GM12878 (cell line): ENCODE results near the gene SPINK4. TPM values are rescaled to one million over a fixed set of nuclear protein-coding genes. Genes with fewer than 3 reads are reported as not detected.

ENCODE experiments used
- ATAC-seq: fragments of 200-7000 bp; cut with Tn5 transposase; 3 replicates; pipeline ENCODE4 v1.9.1; 2020; ENCODE audit warnings: mild to moderate bottlenecking, moderate library complexity
- BruUV-seq: library from RNA; stranded (reverse); fragments of 400-500 nt; replicated peaks from 2 replicates; lab custom pipeline; 2021; lab: Mats Ljungman, UMichigan
- CTCF ChIA-PET: fragments of 300-600 bp; sonication (Branson Sonifier 250); formaldehyde crosslinking; extraction: SDS; loops from one replicate; lab custom pipeline; 2021; ENCODE audit warnings: inconsistent platforms; lab: Yijun Ruan, JAX
- POLR2A ChIA-PET: fragments of 350-600 bp; formaldehyde crosslinking; extraction: SDS; loops from one replicate; lab custom pipeline; 2021; ENCODE audit warnings: inconsistent platforms; lab: Charles Lee
- RAD21 ChIA-PET: fragments of 300-600 bp; sonication (Branson Sonifier 250); formaldehyde crosslinking; loops from one replicate; lab custom pipeline; 2023; ENCODE audit warnings: antibody characterized with exemption; ENCODE audit not compliant: unreplicated experiment; lab: Charles Lee
- SMC1A ChIA-PET: fragments of 300-600 bp; sonication (Branson Sonifier 250); formaldehyde crosslinking; loops from one replicate; lab custom pipeline; 2023; ENCODE audit not compliant: unreplicated experiment, uncharacterized antibody; lab: Charles Lee
- DNase-seq: peaks from one replicate; pipeline ENCODE4 v3.0.0-alpha.2; 2011; ENCODE audit warnings: low read depth, low spot score
- FAIRE-seq: peaks from 3 replicates; lab custom pipeline; 2011; peaks lifted over from hg19 to GRCh38; lab: Jason Lieb, UNC
- H2AFZ ChIP-seq: 2 replicates; pipeline ENCODE4 v1.6.0; 2011; ENCODE audit warnings: low read depth, low read length, control low read depth; ENCODE audit not compliant: control insufficient read depth
- H3K27ac ChIP-seq: 2 replicates; pipeline ENCODE4 v1.5.1; 2011; ENCODE audit warnings: control low read depth; ENCODE audit not compliant: control insufficient read depth, insufficient read depth
- H3K27me3 ChIP-seq, 2 experiments: replicated peaks in 1 of 2; 2 replicates each; pipeline versions ENCODE4 v1.6.0 to v1.6.1; 2011; ENCODE audit warnings: low read length in 1 of 2; ENCODE audit not compliant: control insufficient read depth in 2 of 2, insufficient read depth in 2 of 2
- H3K36me3 ChIP-seq, 2 experiments: 2 replicates each; pipeline ENCODE4 v1.5.1; 2011; ENCODE audit warnings: low read length in 1 of 2; ENCODE audit not compliant: control insufficient read depth in 2 of 2, insufficient read depth in 2 of 2
- H3K4me1 ChIP-seq: 2 replicates; pipeline ENCODE4 v1.6.1; 2011; ENCODE audit warnings: mild to moderate bottlenecking, low read length, moderate library complexity, mixed read lengths; ENCODE audit not compliant: control insufficient read depth, insufficient read depth
- H3K4me2 ChIP-seq: 2 replicates; pipeline ENCODE4 v1.6.0; 2011; ENCODE audit warnings: control low read depth; ENCODE audit not compliant: control insufficient read depth, insufficient read depth
- H3K4me3 ChIP-seq: fragments of 200-600 bp; sonication (generic); 2 replicates; pipeline ENCODE4 v1.5.1; 2016
- H3K79me2 ChIP-seq: 2 replicates; pipeline ENCODE4 v1.6.0; 2011; ENCODE audit warnings: low read length; ENCODE audit not compliant: control insufficient read depth, insufficient read depth
- H3K9ac ChIP-seq: 2 replicates; pipeline ENCODE4 v1.8.0; 2011; ENCODE audit warnings: low read length, control low read depth, mixed read lengths; ENCODE audit not compliant: control insufficient read depth, insufficient read depth
- H3K9me3 ChIP-seq: replicated peaks from 3 replicates; pipeline ENCODE4 v1.5.1; 2011; ENCODE audit warnings: mild to moderate bottlenecking, low read length; ENCODE audit not compliant: control insufficient read depth, insufficient read depth
- H4K20me1 ChIP-seq: 2 replicates; pipeline ENCODE4 v1.6.0; 2011; ENCODE audit not compliant: control insufficient read depth, insufficient read depth
- BHLHE40 ChIP-seq, 2 experiments: fragments of 450-650 bp in 1 of 2; IDR thresholded peaks; 2 replicates each; pipeline ENCODE4 v1.6.1; 2011 to 2017; ENCODE audit warnings: low read depth in 2 of 2, borderline replicate concordance in 1 of 2, improper control_type of control experiment in 1 of 2, low read length in 1 of 2, mild to moderate bottlenecking in 1 of 2
- EED ChIP-seq: sonication (generic); IDR thresholded peaks from 2 replicates; pipeline ENCODE4 v1.6.1; 2016; ENCODE audit warnings: antibody characterized with exemption, low read depth
- FOXK2 ChIP-seq: fragments of 450-650 bp; IDR thresholded peaks from 2 replicates; pipeline ENCODE4 v1.6.1; 2017; ENCODE audit warnings: mild to moderate bottlenecking, moderate library complexity
- FOXM1 ChIP-seq: IDR thresholded peaks from 2 replicates; pipeline ENCODE4 v1.6.1; 2012; ENCODE audit warnings: low read depth, mild to moderate bottlenecking, inconsistent platforms, low read length, moderate library complexity
- HDAC6 ChIP-seq: fragments of 200-600 bp; sonication (generic); IDR thresholded peaks from one replicate; pipeline ENCODE4 v1.8.0; 2017; ENCODE audit warnings: antibody characterized with exemption; ENCODE audit not compliant: unreplicated experiment
- NFIC ChIP-seq: IDR thresholded peaks from 2 replicates; pipeline ENCODE4 v1.6.1; 2012; ENCODE audit warnings: low read depth, mild to moderate bottlenecking, inconsistent platforms, low read length, moderate library complexity
- PAX8 ChIP-seq: fragments of 450-650 bp; IDR thresholded peaks from 2 replicates; pipeline ENCODE4 v1.6.1; 2017; ENCODE audit warnings: mild to moderate bottlenecking, moderate library complexity
- POLR2A ChIP-seq: IDR thresholded peaks from 2 replicates; pipeline ENCODE4 v1.6.1; 2011; ENCODE audit warnings: low read depth, mild to moderate bottlenecking, low read length
- RAD51 ChIP-seq: fragments of 450-650 bp; IDR thresholded peaks from 2 replicates; pipeline ENCODE4 v1.6.1; 2016; ENCODE audit warnings: moderate library complexity, mild to moderate bottlenecking, inconsistent platforms
- ZNF622 ChIP-seq: fragments of 450-650 bp; IDR thresholded peaks from 2 replicates; pipeline ENCODE4 v1.6.1; 2017; ENCODE audit warnings: mild to moderate bottlenecking, inconsistent platforms
- ZSCAN29 ChIP-seq: fragments of 450-650 bp; IDR thresholded peaks from 2 replicates; pipeline ENCODE4 v1.6.1; 2017; ENCODE audit warnings: mild to moderate bottlenecking, moderate library complexity
- WGBS: methylation state at CpG from one replicate; pipeline ENCODE4 v1.1.6; 2016; ENCODE audit warnings: low lambda C conversion rate; ENCODE audit not compliant: insufficient replicate concordance, insufficient coverage; ENCODE audit errors: missing lambda C conversion rate; 5-methylcytosine and 5-hydroxymethylcytosine counted together
- in situ Hi-C: fragments of 300-500 bp; cut with MboI; formaldehyde crosslinking; loops from 9 replicates; pipeline ENCODE4 v1.14.3; 2018; ENCODE audit warnings: mixed read lengths
- intact Hi-C: fragments of 100-400 bp; cut with micrococcal nuclease; formaldehyde crosslinking; loops from one replicate; pipeline ENCODE4 v1.14.2; 2022; ENCODE audit not compliant: unreplicated experiment
- polyA plus RNA-seq, 11 experiments: library from polyadenylated mRNA; depleted of rRNA in 4 of 11; unstranded in 6 of 11; stranded (reverse) in 5 of 11; fragments of >200 nt; fragmentation: Nextera tagmentation in 4 of 11; fragmentation: Illumina TruSeq in 1 of 11; extraction: Ambion mirVana in 4 of 11; extraction: Trizol in 1 of 11; gene quantifications; 1 replicate in 1 of 11; 2 replicates in 10 of 11; pipeline versions ENCODE4 v1.2.1 to v1.2.3, GENCODE V29; 2011 to 2016; ENCODE audit warnings: inconsistent platforms in 2 of 11, missing spikeins in 2 of 11, low read depth in 1 of 11
- total RNA-seq, 4 experiments: library from RNA; depleted of rRNA in 3 of 4; stranded (reverse); fragments of >200 nt in 3 of 4; fragmentation: Illumina TruSeq in 1 of 4; extraction: Trizol in 1 of 4; gene quantifications; 2 replicates each; pipeline versions ENCODE4 v1.2.1 to v1.2.3, GENCODE V29; 2013 to 2021
- TF ChIP-seq, protein P1 (sequence below): IDR thresholded peaks from 2 replicates; pipeline ENCODE4 v1.6.1; 2011; ENCODE audit warnings: borderline replicate concordance, low read depth, mild to moderate bottlenecking, moderate library complexity, mixed read lengths, low read length; ENCODE audit not compliant: insufficient read depth; ENCODE audit errors: extremely low read length
- TF ChIP-seq, protein P2 (sequence below): fragments of 450-650 bp; IDR thresholded peaks from 2 replicates; pipeline ENCODE4 v1.6.1; 2014; ENCODE audit warnings: mild to moderate bottlenecking
- TF ChIP-seq, protein P3 (sequence below): fragments of 450-650 bp; formaldehyde crosslinking; IDR thresholded peaks from 2 replicates; pipeline ENCODE4 v1.5.0; 2022; ENCODE audit warnings: mild to moderate bottlenecking, missing genetic modification characterization
- TF ChIP-seq, protein P4 (sequence below): fragments of 450-650 bp; IDR thresholded peaks from 2 replicates; pipeline ENCODE4 v1.6.1; 2017; ENCODE audit warnings: mild to moderate bottlenecking, low read depth, inconsistent platforms; ENCODE audit not compliant: poor library complexity, severe bottlenecking

Gene SPINK4
- total and polyA plus RNA-seq, 10 of the 15 experiments (the other 5 are each of a cell fraction or from before 2014, with no cell fraction given) = not detected

DNA sequence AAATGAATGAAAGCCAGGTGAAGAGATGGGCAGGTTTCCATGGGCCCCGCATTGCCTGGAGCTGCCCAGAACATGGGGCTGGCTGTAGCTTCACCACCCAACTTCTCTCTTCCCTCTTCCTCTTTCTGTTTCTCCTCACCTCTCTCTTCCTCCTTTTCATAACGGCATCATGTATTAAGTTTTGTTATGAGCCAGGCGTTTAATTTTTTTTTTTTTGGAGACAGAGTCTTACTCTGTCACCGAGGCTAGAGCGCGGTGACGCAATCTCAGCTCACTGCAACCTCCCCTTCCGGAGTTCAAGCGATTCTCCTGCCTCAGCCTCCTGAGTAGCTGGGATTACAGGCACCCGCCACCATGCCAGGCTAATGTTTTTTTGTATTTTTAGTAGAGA, 13.0 kb upstream of the SPINK4 start (continued):
- TF ChIP-seq, protein P1, sequence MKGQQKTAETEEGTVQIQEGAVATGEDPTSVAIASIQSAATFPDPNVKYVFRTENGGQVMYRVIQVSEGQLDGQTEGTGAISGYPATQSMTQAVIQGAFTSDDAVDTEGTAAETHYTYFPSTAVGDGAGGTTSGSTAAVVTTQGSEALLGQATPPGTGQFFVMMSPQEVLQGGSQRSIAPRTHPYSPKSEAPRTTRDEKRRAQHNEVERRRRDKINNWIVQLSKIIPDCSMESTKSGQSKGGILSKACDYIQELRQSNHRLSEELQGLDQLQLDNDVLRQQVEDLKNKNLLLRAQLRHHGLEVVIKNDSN = no peak
- TF ChIP-seq NFIC = peak; percentile 43; the same call in 1 of the 2 replicates
- peak; percentile 66; the same call in 1 of the 2 replicates for TF ChIP-seq EED
- no peak for TF ChIP-seq ZSCAN29

DNA sequence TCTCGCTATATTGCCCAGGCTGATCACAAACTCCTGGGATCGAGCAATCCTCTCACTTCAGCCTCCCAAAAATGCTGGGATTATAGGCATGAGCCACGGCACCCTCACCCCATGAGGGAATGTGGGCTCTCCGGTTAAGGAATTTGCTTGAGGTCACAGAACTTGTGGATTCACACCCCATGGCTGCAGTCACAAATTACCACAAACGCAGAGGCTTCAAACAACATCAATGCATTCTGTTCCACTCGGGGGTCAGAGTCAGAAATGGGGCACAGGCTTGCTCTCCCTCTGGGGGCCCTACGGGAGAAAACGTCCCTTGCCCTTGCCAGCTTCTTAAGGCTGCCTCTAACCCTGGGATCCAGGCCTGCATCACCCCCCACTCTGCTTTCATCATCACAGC, 12.2 kb upstream of the SPINK4 start:
- in situ Hi-C loops = no loop called here
- ATAC-seq (no peak), DNase-seq (no peak), FAIRE-seq (no peak)
- Histone ChIP-seq H3K27me3 (no peaks in the 10 kb centered on the region), H2AFZ (no peak overlapping the region), H3K27ac (no peak overlapping the region), H3K9me3 (no peaks in the 10 kb centered on the region), H3K4me3 (no peak overlapping the region), H3K79me2 (no peaks in the 10 kb centered on the region), H3K4me2 (no peak overlapping the region), H3K36me3 (no peaks in the 10 kb centered on the region), H3K4me1 (peaks cover 18% of the 10 kb centered on the region), H4K20me1 (no peaks in the 10 kb centered on the region), H3K9ac (no peak overlapping the region)
- ChIA-PET POLR2A (interaction anchor here (0.6 to 2.1 kb wide), 3 partner anchors 60 to 800 kb away, joined by 3 to 7 read pairs (median 3); partner anchors contain the start of gene B4GALT1), SMC1A (interaction anchor here (2.2 to 4.5 kb wide), 3 partner anchors 56 to 183 kb away, joined by 8 to 84 read pairs (median 23); partner anchors contain the start of gene SMU1), CTCF (interaction anchor here (0.8 to 4.7 kb wide), 5 partner anchors 11 to 259 kb away, joined by 4 to 142 read pairs (median 9); no protein-coding TSS in a partner anchor), RAD21 (interaction anchor here (1.3 to 2.6 kb wide), 3 partner anchors 9 to 161 kb away, joined by 4 to 21 read pairs (median 6); no protein-coding TSS in a partner anchor)
- no TSS peak for BruUV-seq
- 89% methylated on average over 8 of the region's 8 CpGs for WGBS
- intact Hi-C loops = no loop called here
- TF ChIP-seq POLR2A (no peak), BHLHE40 (IDR thresholded peaks at IDR 0.05; ENCODE audit: borderline replicate concordance in 1 of 2, low read depth in 2 of 2, low read length in 1 of 2) (no peak), RAD51 (no peak), FOXM1 (no peak), EED (no peak), ZNF622 (no peak), HDAC6 (no peak), FOXK2 (no peak), PAX8 (no peak)
- TF ChIP-seq, protein P2, sequence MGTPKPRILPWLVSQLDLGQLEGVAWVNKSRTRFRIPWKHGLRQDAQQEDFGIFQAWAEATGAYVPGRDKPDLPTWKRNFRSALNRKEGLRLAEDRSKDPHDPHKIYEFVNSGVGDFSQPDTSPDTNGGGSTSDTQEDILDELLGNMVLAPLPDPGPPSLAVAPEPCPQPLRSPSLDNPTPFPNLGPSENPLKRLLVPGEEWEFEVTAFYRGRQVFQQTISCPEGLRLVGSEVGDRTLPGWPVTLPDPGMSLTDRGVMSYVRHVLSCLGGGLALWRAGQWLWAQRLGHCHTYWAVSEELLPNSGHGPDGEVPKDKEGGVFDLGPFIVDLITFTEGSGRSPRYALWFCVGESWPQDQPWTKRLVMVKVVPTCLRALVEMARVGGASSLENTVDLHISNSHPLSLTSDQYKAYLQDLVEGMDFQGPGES = no peak
- TF ChIP-seq, protein P3, sequence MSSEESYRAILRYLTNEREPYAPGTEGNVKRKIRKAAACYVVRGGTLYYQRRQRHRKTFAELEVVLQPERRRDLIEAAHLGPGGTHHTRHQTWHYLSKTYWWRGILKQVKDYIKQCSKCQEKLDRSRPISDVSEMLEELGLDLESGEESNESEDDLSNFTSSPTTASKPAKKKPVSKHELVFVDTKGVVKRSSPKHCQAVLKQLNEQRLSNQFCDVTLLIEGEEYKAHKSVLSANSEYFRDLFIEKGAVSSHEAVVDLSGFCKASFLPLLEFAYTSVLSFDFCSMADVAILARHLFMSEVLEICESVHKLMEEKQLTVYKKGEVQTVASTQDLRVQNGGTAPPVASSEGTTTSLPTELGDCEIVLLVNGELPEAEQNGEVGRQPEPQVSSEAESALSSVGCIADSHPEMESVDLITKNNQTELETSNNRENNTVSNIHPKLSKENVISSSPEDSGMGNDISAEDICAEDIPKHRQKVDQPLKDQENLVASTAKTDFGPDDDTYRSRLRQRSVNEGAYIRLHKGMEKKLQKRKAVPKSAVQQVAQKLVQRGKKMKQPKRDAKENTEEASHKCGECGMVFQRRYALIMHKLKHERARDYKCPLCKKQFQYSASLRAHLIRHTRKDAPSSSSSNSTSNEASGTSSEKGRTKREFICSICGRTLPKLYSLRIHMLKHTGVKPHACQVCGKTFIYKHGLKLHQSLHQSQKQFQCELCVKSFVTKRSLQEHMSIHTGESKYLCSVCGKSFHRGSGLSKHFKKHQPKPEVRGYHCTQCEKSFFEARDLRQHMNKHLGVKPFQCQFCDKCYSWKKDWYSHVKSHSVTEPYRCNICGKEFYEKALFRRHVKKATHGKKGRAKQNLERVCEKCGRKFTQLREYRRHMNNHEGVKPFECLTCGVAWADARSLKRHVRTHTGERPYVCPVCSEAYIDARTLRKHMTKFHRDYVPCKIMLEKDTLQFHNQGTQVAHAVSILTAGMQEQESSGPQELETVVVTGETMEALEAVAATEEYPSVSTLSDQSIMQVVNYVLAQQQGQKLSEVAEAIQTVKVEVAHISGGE (CRISPR knock-in tag) = no peak
- TF ChIP-seq, protein P4, sequence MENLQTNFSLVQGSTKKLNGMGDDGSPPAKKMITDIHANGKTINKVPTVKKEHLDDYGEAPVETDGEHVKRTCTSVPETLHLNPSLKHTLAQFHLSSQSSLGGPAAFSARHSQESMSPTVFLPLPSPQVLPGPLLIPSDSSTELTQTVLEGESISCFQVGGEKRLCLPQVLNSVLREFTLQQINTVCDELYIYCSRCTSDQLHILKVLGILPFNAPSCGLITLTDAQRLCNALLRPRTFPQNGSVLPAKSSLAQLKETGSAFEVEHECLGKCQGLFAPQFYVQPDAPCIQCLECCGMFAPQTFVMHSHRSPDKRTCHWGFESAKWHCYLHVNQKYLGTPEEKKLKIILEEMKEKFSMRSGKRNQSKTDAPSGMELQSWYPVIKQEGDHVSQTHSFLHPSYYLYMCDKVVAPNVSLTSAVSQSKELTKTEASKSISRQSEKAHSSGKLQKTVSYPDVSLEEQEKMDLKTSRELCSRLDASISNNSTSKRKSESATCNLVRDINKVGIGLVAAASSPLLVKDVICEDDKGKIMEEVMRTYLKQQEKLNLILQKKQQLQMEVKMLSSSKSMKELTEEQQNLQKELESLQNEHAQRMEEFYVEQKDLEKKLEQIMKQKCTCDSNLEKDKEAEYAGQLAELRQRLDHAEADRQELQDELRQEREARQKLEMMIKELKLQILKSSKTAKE = no peak
